ENCODE results near the gene RIN3.
"Not testable (repeated sequence)": the region's sequence is repeated elsewhere in the genome, so short reads cannot be mapped to it uniquely, and the experiment has no call there.

Gene RIN3

GRCh38 chr14:92633274-92633616, 119.7 kb downstream of the RIN3 start:
- no peak for DNase-seq

- no peak for DNase-seq
These were observed 120.1 kb downstream of the RIN3 start for GRCh38 chr14:92633724-92634123.

GRCh38 chr14:92635031-92635430, 121.5 kb downstream of the RIN3 start:
- DNase-seq = no peak

GRCh38 chr14:92635896-92636295, 122.3 kb downstream of the RIN3 start:
- no peak for DNase-seq

GRCh38 chr14:92637228-92637627, 123.6 kb downstream of the RIN3 start:
- DNase-seq = peak; percentile 60

GRCh38 chr14:92637864-92638263, 124.3 kb downstream of the RIN3 start:
- no peak for DNase-seq

GRCh38 chr14:92638266-92638665, 124.7 kb downstream of the RIN3 start:
- DNase-seq = no peak

- DNase-seq = no peak
These were observed 125.3 kb downstream of the RIN3 start for GRCh38 chr14:92638904-92639303.

- DNase-seq = not testable (repeated sequence)
These were observed 126.0 kb downstream of the RIN3 start for GRCh38 chr14:92639472-92640117.

GRCh38 chr14:92641306-92641705, 127.7 kb downstream of the RIN3 start:
- DNase-seq = no peak

- DNase-seq = no peak
These were observed 130.8 kb downstream of the RIN3 start for GRCh38 chr14:92644171-92644969.

GRCh38 chr14:92644970-92645515, 131.5 kb downstream of the RIN3 start:
- DNase-seq = no peak

- no peak for DNase-seq
These were observed 132.4 kb downstream of the RIN3 start for GRCh38 chr14:92645841-92646478.

- no peak for DNase-seq
These were observed 133.6 kb downstream of the RIN3 start for GRCh38 chr14:92646952-92647796.

GRCh38 chr14:92647797-92648279, 134.3 kb downstream of the RIN3 start:
- DNase-seq = no peak

- DNase-seq = no peak
These were observed 135.5 kb downstream of the RIN3 start for GRCh38 chr14:92649066-92649465.

- no peak for DNase-seq
These were observed 136.5 kb downstream of the RIN3 start for GRCh38 chr14:92649934-92650545.

- DNase-seq = no peak
These were observed 137.1 kb downstream of the RIN3 start for GRCh38 chr14:92650581-92651105.

GRCh38 chr14:92651106-92651757, 137.7 kb downstream of the RIN3 start:
- DNase-seq = no peak

- DNase-seq = no peak
These were observed 138.3 kb downstream of the RIN3 start for GRCh38 chr14:92651758-92652406.

Data from NCI-H524 treated with DMSO at 0.1 percent for 48 hours (cell line).